Activated CD8-positive, alpha-beta memory T cell treated with anti-CD3 and anti-CD28 coated beads, Interleukin-2, amount 50 U/mL, for 1 hour (primary cell): ENCODE data around the gene ARHGDIA.

Experiments used
- DNase-seq: peaks from one replicate; pipeline ENCODE4 v3.0.0-alpha.2; 2020; ENCODE audit errors: extremely low read depth

ARHGDIA gene

DNA sequence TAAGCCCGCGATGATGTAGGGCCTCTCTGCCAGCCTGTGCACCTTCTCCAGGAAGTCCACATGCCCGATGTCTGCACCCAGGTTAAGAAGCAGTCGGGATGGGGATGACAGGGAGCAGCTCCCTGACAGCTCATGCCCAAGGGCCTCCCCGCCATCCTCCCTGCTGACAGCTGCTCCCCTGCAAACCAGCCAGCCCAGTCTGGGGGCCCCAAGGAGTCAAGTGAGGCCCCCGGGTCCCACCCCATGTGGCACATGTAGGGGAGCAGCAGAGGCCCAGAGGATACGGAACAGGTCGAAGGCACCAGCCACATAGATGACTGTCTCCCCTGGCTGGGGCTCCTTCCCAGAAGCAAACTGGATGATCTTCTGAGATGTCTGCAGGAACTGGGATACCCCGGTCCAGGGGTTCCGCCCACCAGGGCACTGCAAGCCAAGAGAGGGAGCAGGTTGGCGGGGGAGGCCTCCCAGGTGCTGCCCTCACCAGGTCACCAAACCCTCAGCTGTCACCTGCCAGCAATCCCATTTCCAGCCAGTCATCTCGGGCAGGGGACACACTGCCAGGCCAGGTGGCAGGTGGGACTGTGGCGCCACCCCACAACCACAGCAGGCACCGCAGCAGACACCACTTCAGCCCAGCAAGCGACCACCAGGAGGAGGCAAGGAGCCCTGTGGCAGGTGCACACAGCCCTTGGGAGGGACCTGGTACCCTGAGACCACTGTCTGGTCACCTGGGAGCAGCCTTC, 35.5 kb upstream of the ARHGDIA start:
- DNase-seq = no peak

- DNase-seq = no peak
These were observed 34.9 kb upstream of the ARHGDIA start for GRCh38 chr17:81905993-81906392.

DNA sequence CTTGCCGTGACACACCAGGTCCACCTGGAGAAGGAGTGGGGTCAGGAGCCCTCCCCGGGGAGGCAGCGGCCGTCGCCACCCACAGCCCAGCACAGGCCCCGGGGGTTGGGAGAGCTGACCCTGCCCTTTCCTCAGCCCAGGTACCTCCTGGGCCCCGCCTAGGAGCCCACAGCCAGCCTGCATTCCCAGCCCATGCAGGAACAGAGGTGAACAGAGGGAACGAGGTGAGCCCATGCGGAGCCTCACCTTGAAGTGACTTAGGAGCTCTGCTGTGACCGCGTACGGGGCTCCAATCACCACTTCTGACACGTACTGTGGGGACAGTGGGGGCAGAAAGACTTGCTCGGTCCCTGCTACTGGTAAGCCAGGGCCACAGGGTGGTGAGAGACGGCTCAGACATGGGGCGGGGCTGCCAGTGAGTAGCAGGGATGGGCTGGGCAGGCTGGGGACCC, 34.3 kb upstream of the ARHGDIA start:
- DNase-seq = no peak

DNA sequence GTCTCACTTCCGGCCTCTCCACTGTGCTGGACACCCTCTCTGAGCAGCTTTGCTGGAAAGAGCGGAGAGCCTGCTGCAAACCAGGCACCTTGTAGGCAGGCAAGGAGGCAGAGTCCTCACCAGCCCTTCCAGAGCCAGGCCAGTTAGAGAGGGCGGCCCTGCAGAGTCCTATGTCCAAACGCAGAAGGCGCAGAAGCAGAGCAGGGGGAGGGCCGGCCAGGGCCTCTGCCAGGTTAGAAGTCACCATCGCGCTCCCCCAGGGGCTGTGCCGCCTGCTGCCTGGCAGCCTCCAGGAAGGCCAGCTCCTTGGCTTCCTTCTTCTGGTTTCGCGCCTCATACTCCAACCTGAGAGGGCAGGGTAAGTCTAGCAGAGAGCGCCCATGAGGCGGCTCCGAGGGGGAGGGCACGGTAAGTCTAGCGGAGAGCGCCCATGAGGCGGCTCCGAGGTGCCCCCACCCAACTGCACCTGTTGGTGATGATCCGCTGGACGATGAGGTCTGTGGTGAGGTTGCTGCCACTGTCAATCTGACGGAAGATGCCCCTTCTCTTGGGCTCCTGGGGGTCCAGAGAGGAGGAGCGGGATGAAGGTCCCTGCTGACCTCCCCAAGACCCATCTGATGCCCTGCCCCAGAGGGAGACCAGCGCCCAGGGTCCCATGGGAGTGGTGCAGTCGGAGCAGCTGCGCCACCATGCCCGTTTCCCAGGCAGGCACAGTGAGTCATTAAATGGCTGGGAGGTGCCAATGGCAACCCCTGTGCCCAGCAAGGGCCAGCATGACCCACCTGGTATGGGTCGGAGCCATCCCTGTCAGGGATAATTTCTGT, 33.7 kb upstream of the ARHGDIA start:
- DNase-seq = no peak

- no peak for DNase-seq
These were observed 32.9 kb upstream of the ARHGDIA start for GRCh38 chr17:81903896-81904599.

GRCh38 chr17:81903415-81903831, 32.3 kb upstream of the ARHGDIA start:
- no peak for DNase-seq

DNA sequence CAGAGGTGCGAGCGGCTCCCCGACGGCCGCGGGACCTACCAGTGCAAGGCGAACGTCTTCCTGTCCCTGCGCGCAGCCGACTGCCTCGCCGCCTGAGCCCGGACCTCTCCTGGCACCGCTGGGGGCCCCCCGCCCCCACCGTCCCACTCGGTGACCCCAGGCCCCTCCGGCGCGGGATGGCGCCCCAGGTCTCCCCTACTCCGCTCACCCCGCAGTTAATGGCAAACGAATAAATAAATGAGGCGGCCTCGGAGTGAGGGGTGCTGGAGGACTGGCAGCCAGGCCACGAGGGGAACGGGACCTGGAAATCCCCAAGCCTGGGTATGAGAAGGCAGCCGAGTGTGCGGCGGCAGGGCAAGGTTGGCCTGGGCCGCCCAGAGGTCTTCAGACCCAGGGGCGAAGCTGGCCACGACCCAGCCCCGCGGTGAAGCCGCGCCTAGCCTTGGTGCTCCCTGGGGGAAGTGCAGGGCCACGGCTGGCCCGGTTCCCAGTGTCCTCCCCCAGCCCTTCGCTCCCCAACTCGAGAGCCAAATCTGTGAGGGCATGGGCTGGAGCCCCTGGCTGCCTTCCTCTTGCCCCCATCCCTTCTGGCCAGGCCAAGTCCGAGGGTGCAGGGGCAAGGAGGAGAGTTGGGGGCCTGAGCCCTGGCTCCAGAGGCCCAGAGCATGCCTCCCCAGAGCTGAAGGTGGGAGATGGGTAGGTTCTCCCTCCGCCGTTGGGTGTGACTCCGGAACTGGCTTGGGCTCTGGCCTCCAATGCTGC, 31.7 kb upstream of the ARHGDIA start:
- DNase-seq = no peak

DNA sequence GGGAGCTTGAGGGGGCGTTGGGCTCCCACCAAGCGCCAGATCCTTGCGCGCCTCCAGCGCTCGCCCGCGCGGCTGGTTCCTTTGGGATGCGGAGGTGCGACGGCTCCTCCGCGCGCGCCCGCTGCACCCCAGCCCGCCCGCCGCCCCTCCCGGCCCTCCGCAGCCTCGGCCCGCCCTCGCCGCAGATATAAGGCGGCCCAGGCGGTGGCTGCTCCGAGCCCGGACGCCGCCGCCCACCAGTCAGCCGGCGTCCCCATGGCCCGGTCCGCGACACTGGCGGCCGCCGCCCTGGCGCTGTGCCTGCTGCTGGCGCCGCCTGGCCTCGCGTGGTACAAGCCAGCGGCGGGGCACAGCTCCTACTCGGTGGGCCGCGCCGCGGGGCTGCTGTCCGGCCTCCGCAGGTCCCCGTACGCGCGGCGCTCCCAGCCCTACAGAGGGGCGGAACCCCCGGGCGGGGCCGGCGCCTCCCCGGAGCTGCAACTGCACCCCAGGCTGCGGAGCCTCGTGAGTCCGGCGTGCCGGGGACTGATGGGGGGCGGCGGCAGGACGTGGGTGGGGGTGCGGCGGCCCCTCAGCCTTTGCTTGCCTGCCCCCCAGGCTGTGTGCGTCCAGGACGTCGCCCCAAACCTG, 31.0 kb upstream of the ARHGDIA start, which contains the start of gene NPB:
Gene NPB (plus strand): TSS at position 216 of the 630 bp plus-strand sequence. CDS start 40 bp downstream, at position 256.
- DNase-seq = no peak

DNA sequence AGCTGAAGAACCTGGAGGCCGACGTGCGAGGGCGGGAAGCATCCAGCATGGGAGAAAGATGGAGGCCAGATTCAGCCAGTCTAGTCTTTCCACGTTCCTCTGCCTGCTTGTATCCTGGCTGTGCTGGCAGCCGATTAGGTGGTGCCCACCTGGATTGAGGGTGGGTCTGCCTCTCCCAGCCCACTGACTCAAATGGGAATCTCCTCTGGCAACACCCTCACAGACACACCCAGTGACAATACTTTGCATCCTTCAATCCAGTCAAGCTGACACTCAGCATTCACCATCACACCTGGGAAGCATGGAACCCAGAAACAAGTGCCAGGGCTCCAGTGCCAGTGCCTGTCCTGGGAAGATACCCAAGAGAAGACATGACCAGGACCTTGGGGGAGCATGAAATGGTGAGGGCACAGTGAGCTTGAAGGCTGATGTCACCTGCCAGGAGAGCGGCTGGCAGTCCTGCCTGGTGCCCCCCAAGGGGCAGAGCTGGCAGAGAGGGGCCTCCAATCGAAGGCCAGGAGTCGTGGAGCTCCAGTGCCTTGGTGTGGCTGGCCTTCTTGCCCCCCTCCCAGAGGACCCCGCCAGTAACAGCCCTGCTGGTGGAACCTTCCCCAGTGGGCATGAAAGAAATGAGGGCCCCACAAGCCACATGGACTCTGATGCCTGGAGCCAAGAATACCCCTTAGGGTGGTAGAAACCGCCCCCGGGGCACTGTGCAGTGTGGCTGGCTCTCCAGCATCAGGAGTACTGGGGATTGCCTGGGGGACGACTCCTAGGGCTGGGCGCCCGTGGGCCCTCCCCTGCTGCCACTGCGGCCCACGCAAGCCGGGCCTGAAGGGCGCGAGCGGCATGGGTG, 30.3 kb upstream of the ARHGDIA start:
- DNase-seq = no peak

GRCh38 chr17:81900181-81900820, 29.2 kb upstream of the ARHGDIA start:
- DNase-seq = no peak

GRCh38 chr17:81899514-81900166, 28.5 kb upstream of the ARHGDIA start:
- DNase-seq = no peak

DNA sequence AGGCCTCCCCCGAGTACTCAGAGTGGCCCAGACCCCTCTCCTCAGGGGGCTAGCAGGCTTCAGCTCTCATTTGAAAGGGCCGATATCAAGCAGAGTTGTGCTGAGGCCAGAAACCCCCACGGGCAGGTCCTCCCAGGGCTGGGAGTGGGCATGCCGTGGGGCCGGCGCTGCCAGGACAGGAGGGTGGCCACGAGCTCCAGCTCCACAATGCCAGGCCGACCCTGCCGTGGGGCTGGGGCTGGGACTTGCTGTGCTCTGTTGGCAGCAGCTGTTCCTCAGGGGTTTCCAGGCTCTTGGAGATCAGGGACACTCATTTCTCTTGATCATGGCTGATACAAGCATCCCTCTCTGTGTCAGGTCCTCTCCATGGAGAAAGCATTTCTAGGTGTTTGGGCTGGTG, 27.7 kb upstream of the ARHGDIA start:
- no peak for DNase-seq

DNA sequence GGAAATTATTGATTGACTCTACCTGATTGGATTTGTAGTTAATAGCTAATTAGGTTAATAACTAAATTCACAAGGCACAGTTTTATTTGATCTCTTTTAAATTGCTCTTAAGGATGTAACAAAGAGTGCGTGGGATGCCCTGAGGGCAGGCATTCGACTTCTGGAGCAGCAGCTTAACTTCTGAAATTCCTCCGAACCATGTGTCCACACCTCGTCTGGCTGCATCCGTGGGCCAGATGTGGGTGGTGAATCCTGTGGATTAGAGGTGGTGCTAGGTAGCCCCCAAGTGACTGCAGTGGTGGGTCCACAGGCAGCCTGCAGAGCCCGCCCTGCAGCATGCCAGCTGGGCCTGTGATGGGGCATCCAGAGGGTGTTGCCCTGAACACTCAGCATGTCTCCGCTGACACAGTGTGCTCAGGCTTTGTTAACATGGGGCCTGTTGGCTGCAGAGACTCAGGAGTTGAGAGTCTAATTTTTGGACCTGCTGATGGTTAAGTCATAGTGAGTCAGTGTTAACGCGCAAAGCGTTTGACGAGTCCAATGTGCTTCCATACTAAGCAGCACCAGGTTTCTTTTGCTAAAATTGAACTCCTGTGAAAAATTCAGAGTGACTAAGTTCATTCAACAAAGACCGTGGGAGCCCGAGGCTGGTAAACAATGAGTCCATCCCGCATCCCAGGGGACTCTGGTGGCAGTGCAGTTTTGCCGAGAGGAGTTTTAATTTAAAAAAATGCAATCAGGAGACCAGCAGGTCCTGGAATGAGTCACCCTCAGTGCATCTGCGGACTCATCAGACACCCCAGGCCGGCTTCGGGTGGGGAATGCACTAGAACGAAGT, 27.1 kb upstream of the ARHGDIA start:
- no peak for DNase-seq

GRCh38 chr17:81895400-81895799, 24.3 kb upstream of the ARHGDIA start:
- no peak for DNase-seq

- no peak for DNase-seq
These were observed 20.1 kb upstream of the ARHGDIA start for GRCh38 chr17:81891303-81891552.

DNA sequence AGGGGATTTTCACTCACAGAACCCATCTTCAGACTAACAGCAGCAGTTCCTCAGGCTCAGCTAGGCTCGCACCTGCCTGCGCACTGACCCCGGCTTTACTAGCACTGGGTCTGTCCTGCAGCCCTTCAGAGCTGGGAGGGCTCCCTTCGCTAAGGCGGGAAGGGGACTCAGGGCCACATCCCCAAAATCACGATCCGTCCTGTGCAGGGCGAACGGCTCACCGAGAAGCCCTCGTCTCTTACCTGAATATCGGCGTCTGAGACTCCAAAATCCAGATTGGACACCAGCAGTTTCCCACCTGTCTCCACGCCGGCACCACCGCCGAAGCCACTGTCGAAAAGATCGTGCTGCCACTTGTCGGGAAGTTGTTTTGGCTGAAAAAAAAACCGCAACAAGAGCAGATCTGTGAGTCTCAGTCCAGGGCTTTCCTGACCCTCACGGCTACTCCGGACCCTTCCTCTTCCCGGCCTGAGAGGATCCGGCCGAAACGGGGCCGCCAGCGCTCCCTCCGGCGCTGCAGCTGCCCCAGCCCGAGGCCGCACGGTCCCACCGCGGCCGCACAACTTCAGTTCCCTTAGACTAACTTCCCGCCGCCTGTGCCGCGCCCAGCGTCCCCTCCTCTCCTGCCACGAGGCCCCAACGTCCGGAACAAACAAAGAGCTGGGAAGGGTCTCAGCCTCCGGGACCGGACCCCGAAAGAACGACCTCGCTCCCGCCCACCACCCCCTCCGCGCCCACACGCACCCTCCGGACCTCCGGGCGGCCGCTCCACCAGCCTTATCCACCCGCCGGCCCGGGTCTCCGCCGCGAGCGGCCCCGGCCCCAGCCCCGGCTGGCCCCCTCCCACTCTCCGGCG, 19.5 kb upstream of the ARHGDIA start:
- no peak for DNase-seq

DNA sequence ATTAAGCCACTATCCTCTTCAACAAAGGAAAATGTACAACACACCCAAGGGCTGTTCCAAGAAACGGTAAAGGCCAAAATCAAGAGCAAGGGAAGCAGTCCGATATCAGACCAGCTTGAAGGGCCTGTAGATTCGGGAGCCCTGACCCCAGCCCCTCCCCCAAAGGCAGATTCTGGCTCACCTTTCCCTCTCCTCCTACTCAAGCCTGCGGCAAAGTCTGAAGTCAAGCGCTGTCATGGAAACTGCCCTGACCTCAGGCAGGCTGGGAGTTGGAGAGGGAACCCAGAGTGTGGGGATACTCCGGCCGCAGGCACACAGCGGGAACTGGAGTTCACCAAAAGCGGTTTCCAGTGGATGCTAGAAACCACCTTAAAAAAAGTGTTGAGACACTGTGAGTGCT, 18.5 kb upstream of the ARHGDIA start:
- no peak for DNase-seq
